Measurements from ENCODE around the gene RPS6KA5. TPM values are rescaled to one million over a fixed set of nuclear protein-coding genes. Genes with fewer than 3 reads are reported as not detected.

RPS6KA5 gene
- total RNA-seq, 1 experiment from 2014 or later: 3.8 TPM

DNA sequence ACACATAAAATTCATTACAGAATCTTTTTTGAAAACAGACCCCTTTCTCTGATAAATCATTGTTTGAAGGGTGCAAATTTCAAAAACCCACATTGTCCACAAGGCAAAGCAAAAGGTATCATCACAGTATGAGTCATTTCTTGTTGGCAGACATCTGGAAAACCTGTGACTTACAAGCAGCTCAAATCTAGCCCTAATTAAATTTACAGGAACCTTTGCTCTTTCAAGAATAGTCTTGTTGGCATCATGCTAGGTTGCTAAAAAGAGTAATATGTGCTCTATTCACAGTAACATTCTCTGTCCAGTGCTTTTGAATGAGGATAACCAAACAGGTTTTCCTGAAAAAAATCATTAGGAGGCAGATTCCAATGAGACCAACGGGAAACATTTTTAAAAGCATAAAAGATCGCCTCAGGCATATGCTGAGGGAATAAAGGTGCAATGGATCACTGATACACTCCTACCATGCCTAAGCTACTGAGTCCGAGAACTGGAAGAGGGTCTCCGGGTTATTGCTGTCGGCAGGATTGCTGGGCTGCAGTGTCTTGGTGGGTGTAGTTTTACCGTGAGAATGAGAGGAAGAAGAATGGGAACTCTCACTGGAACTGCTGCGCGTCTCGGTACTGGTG, 188.7 kb downstream of the RPS6KA5 start:
- Histone ChIP-seq H3K23me2 (ENCODE audit: insufficient read length, low read depth, low read length, poor library complexity, severe bottlenecking) (no peaks in the 10 kb centered on the region), H2BK120ac (ENCODE audit: low read depth, low read length, poor library complexity, severe bottlenecking) (no peak overlapping the region), H2BK5ac (ENCODE audit: insufficient read length, low read length) (no peak overlapping the region), H3K27ac (ENCODE audit: insufficient read length, low read depth, low read length) (no peak overlapping the region), H3K23ac (ENCODE audit: insufficient read length, low read depth, low read length) (no peak overlapping the region), H3K79me1 (ENCODE audit: insufficient read depth, low read depth, low read length, poor library complexity, severe bottlenecking) (no peaks in the 10 kb centered on the region), H3K56ac (ENCODE audit: insufficient read length, low read depth, low read length) (no peak overlapping the region), H3K4ac (ENCODE audit: low read depth, low read length) (no peak overlapping the region), H3K18ac (ENCODE audit: insufficient read length, low read depth, low read length) (no peak overlapping the region), H2AK5ac (ENCODE audit: insufficient read length, low read length) (no peak overlapping the region), H2AFZ (ENCODE audit: low read length) (no peak overlapping the region), H4K5ac (ENCODE audit: insufficient read length, low read depth, low read length) (no peak overlapping the region), H2BK20ac (ENCODE audit: low read depth, low read length, poor library complexity, severe bottlenecking) (no peak overlapping the region), H2BK15ac (ENCODE audit: low read depth, low read length) (no peak overlapping the region), H4K20me1 (ENCODE audit: control insufficient read depth, insufficient read depth, insufficient read length) (no peaks in the 10 kb centered on the region), H4K91ac (ENCODE audit: insufficient read length, low read depth, low read length) (no peak overlapping the region), H2BK12ac (ENCODE audit: insufficient read length, low read depth, low read length) (no peak overlapping the region), H3K4me1 (ENCODE audit: insufficient read depth, low read length) (no peaks in the 10 kb centered on the region), H4K8ac (replicated peaks; ENCODE audit: insufficient read length, low read depth, low read length) (no peak overlapping the region), H3K14ac (ENCODE audit: insufficient read depth, low read length) (no peak overlapping the region), H3K27me3 (ENCODE audit: insufficient read depth, low read length) (no peaks in the 10 kb centered on the region), H3K9ac (ENCODE audit: extremely low read depth, insufficient read length, low read length) (no peak overlapping the region), H3K79me2 (ENCODE audit: insufficient read depth, low read length) (no peaks in the 10 kb centered on the region), H3K4me2 (ENCODE audit: insufficient read depth, insufficient read length, low read length) (no peak overlapping the region), H3K9me3 (ENCODE audit: control insufficient read depth, low read depth, low read length) (no peaks in the 10 kb centered on the region), H3T11ph (ENCODE audit: low read length) (no peak overlapping the region)
- Mint-ChIP-seq H3K4me1 (peaks cover 19% of the 10 kb centered on the region in 2 experiments), H3K27ac (0 out of 7 replicates have a peak overlapping the region, but pooled peaks of 1 of the 3 experiments have one; percentile 17), H3K36me3 (ENCODE audit: insufficient read depth in 1 of 3, low read depth in 3 of 3) (peaks cover 0 to 2% (median 2%) of the 10 kb centered on the region in 3 experiments; a peak in 3 of 7 replicates), H3K9me3 (no peaks in the 10 kb centered on the region), H3K27me3 (ENCODE audit: low read depth) (no peaks in the 10 kb centered on the region), H3K4me3 (no peak overlapping the region)
- TF ChIP-seq, protein P1, sequence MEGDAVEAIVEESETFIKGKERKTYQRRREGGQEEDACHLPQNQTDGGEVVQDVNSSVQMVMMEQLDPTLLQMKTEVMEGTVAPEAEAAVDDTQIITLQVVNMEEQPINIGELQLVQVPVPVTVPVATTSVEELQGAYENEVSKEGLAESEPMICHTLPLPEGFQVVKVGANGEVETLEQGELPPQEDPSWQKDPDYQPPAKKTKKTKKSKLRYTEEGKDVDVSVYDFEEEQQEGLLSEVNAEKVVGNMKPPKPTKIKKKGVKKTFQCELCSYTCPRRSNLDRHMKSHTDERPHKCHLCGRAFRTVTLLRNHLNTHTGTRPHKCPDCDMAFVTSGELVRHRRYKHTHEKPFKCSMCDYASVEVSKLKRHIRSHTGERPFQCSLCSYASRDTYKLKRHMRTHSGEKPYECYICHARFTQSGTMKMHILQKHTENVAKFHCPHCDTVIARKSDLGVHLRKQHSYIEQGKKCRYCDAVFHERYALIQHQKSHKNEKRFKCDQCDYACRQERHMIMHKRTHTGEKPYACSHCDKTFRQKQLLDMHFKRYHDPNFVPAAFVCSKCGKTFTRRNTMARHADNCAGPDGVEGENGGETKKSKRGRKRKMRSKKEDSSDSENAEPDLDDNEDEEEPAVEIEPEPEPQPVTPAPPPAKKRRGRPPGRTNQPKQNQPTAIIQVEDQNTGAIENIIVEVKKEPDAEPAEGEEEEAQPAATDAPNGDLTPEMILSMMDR (conservative IDR thresholded peaks at IDR 0.05): no peak
- DNase-seq: no peak
- no CpG with 5 or more reads among the region's 9 CpGs for WGBS (ENCODE audit: extremely low coverage, insufficient read length, low lambda C conversion rate)
